Ovary (tissue), 9 donors: Measurements from ENCODE around the gene COL23A1. TPM values are rescaled to one million over a fixed set of nuclear protein-coding genes. Genes with fewer than 3 reads are reported as not detected.

Experiments used
- DNase-seq, 5 donors: peaks; one replicate each; pipeline ENCODE4 v3.0.0-alpha.2; 2019 to 2020
- H3K27ac ChIP-seq, 2 donors: fragments of 200-600 bp; one replicate each; pipeline versions ENCODE4 v1.5.1 to v1.8.0; 2019 to 2022
- H3K27me3 ChIP-seq: fragments of 200-600 bp; one replicate; pipeline ENCODE4 v1.8.0; 2022
- H3K36me3 ChIP-seq: fragments of 200-600 bp; sonication (generic); one replicate; pipeline ENCODE4 v1.5.1; 2019
- H3K4me1 ChIP-seq: one replicate; pipeline ENCODE4 v1.8.1; 2013; ENCODE audit warnings: mild to moderate bottlenecking, moderate library complexity; ENCODE audit not compliant: insufficient read depth
- H3K4me3 ChIP-seq: fragments of 200-600 bp; sonication (generic); one replicate; pipeline ENCODE4 v1.5.1; 2017
- H3K9me3 ChIP-seq, 2 donors: fragments of 200-600 bp in 1 of 2; sonication (generic) in 1 of 2; one replicate each; pipeline versions ENCODE4 v1.5.1 to v1.8.1; 2013 to 2019; ENCODE audit warnings: mild to moderate bottlenecking in 1 of 2, moderate library complexity in 1 of 2
- EP300 ChIP-seq: sonication (generic); formaldehyde crosslinking; IDR thresholded peaks from one replicate; pipeline ENCODE4 v1.6.1; 2017; ENCODE audit warnings: antibody characterized with exemption
- POLR2A ChIP-seq: fragments of 450-650 bp; IDR thresholded peaks from one replicate; pipeline ENCODE4 v1.6.1; 2017; ENCODE audit warnings: antibody characterized with exemption, mild to moderate bottlenecking, moderate library complexity
- WGBS, 3 donors: extraction: QIAGEN DNeasy Blood & Tissue Kit in 1 of 3; methylation state at CpG; one replicate each; pipeline versions ENCODE4 v1.1.5 to v1.1.7; 2013 to 2017; 5-methylcytosine and 5-hydroxymethylcytosine counted together
- intact Hi-C, 4 donors: fragments of 100-400 bp; cut with DNase I; formaldehyde crosslinking; loops; one replicate each; pipeline versions ENCODE4 v1.11.0 to v1.15.1; 2022 to 2023
- polyA plus RNA-seq, 2 donors: library from polyadenylated mRNA; stranded (reverse); fragments of 200-250 nt in 1 of 2; fragments of 350-450 nt in 1 of 2; fragmentation: Illumina TruSeq in 1 of 2; extraction: RNeasy Lipid Tissue Mini Kit (QIAGEN cat#74804) in 1 of 2; gene quantifications; one replicate each; pipeline ENCODE4 v1.2.3, GENCODE V29; 2013 to 2014
- total RNA-seq, 7 donors: library from RNA; depleted of rRNA in 2 of 7; stranded (reverse); fragments of >200 nt in 2 of 7; fragmentation: NEBNext Ultra II Directional in 3 of 7; extraction: Animal tissue kit (Norgen Biotek cat#: 25700) in 3 of 7; gene quantifications; one replicate each; pipeline versions ENCODE4 v1.1.0 to v1.2.4, GENCODE V29; 2016 to 2023
- TF ChIP-seq, protein P1 (sequence below), 3 donors: fragments of 450-650 bp in 2 of 3; fragments of 200-600 bp in 1 of 3; IDR thresholded peaks; one replicate each; pipeline versions ENCODE4 v1.5.1 to v1.8.0; 2016 to 2022; ENCODE audit warnings: antibody characterized with exemption in 3 of 3, mild to moderate bottlenecking in 1 of 3
- donor health status: DM: no; HTN: no; CAD: no; lungs with moderate emphysema.
- donor health status: DM: no; HTN: no; CAD: no.
- donor health status: Bipolar disorder and iron deficiency.
- donor health status: DM: yes; HTN: yes; CAD: no.
- donor health status: DM: no; HTN: no; CAD: no.
- donor health status: DM: yes; HTN: yes; CAD: no.

COL23A1 gene
- total and polyA plus RNA-seq, 9 donors = 0.13 to 0.92 (median 0.39) TPM; not detected in 1

DNA sequence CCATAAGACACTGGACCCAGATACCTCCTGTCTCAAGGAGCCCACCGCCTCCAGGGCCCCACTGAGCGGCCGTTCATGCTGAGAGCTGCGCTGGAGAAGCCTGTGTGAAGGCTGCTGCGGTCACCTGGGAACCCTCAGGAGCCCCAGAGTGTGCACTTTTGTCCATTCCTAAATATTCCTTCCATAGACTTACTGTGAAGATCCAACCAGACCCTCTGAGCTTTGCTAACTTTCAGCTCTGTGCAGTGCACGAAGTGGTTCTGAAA is 119.5 kb downstream of the COL23A1 start:
- Histone ChIP-seq H3K27me3 (no peaks in the 10 kb centered on the region), H3K4me1 (peaks cover 6% of the 10 kb centered on the region), H3K4me3 (no peak overlapping the region), H3K27ac (no peak overlapping the region), H3K36me3 (no peaks in the 10 kb centered on the region), H3K9me3 (no peaks in the 10 kb centered on the region)
- no peak for TF ChIP-seq EP300
- TF ChIP-seq POLR2A = no peak
- TF ChIP-seq, protein P1, sequence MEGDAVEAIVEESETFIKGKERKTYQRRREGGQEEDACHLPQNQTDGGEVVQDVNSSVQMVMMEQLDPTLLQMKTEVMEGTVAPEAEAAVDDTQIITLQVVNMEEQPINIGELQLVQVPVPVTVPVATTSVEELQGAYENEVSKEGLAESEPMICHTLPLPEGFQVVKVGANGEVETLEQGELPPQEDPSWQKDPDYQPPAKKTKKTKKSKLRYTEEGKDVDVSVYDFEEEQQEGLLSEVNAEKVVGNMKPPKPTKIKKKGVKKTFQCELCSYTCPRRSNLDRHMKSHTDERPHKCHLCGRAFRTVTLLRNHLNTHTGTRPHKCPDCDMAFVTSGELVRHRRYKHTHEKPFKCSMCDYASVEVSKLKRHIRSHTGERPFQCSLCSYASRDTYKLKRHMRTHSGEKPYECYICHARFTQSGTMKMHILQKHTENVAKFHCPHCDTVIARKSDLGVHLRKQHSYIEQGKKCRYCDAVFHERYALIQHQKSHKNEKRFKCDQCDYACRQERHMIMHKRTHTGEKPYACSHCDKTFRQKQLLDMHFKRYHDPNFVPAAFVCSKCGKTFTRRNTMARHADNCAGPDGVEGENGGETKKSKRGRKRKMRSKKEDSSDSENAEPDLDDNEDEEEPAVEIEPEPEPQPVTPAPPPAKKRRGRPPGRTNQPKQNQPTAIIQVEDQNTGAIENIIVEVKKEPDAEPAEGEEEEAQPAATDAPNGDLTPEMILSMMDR (IDR thresholded peaks at IDR 0.05) = no peak
- intact Hi-C loops = loop anchor here in 1 of 4 donors (5.0 kb wide), 1 partner anchor 357 kb away; no protein-coding TSS in a partner anchor
- DNase-seq = no peak
- WGBS, 3 donors = 82 to 95% (median 93%) methylated on average over 6 of the region's 6 CpGs

DNA sequence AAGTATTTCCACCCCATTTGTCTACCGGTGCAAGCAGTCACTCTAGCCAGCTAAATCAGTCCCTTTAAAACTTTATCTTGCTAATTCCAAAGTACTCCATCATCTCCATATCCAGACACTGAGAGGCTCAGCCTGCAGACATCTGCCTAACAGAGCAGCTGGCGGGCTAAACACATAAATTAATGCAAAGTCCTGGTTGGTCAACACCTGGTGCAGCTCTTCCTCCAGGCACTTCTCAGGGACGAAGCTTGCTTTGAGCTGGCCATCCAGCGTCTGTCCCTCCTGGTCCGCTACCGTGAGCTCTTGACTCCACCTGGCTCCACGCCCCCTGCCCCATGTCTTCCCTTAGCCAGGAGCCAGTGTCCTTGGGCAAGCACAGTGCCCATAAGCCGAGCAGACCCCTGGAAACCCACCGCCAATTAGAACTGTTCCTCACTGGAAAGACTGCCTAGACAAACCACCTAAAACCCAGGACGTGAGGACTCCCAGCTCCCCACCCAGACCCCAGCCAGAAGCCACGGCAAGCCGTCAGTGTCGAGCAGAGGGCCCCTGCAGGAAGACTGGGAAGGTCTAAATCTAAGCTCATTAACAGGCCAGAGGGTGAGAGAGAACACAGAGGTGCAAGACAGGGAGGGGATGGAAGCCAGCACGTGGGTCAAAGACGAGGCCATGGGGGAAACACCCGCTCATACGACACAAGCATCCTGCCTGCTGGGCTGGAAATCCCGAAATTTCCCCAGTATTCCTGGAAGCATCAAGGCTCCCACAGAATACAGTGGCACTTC is 120.0 kb downstream of the COL23A1 start:
- no peak for TF ChIP-seq POLR2A
- TF ChIP-seq EP300 = no peak
- TF ChIP-seq, protein P1 (IDR thresholded peaks at IDR 0.05) = no peak
- Histone ChIP-seq H3K9me3 (no peaks in the 10 kb centered on the region), H3K36me3 (no peaks in the 10 kb centered on the region), H3K27ac (no peak overlapping the region), H3K4me3 (no peak overlapping the region), H3K4me1 (peaks cover 6% of the 10 kb centered on the region), H3K27me3 (no peaks in the 10 kb centered on the region)
- intact Hi-C loops = loop anchor here in 1 of 4 donors (5.0 kb wide), 1 partner anchor 357 kb away; no protein-coding TSS in a partner anchor
- DNase-seq = no peak
- 77 to 78% (median 78%) methylated on average over 16 to 18 of the region's 18 CpGs for WGBS, 3 donors

DNA sequence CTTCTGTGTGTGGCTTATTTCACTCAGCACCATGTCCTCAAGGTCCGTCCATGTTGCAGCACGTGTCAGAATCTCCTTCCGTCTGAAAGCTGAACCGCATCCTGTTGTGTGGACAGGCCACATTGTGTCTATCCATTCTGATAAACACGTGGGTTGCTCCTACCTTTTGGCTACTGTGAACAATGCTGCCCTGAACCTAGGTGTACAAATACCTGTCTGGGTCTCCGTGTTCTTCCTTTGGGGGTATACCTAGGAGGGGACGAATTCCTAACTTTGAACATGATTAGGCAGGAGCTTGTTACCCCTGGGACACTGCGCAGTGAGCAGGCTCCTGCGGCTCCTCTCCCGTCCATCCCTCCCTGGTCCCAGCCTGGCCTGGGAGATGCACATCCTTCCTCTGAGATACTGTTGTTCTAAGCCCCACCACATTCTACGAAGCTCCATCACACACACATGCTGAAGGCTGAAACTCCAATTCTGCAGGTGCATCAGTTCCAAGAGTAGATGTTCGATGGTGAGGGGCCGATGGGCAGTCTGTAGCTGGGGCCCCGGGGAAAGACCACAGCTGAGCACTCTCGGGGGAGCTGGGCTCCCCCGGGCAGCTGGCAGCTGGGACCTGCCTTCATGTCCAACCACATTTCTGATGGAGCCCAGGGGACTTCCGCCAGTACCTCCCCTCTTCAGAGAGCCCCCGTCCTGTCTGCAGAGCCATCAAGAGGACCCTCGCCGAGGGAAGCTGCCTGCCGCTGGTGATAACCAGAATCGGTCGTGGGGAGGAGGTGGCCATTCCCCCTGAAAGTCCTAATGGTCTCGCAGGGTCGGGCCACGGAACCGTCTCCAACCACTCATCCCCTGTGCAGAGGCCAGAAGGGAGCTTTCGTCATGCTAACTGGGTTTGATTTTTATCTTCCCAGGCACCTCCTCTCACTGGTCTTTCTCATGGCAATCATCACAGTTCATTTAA is 120.9 kb downstream of the COL23A1 start:
- Histone ChIP-seq H3K27ac (no peak overlapping the region), H3K4me3 (no peak overlapping the region), H3K4me1 (peaks cover 6% of the 10 kb centered on the region), H3K27me3 (no peaks in the 10 kb centered on the region), H3K9me3 (no peaks in the 10 kb centered on the region), H3K36me3 (no peaks in the 10 kb centered on the region)
- intact Hi-C loops = no loop called here
- WGBS, 3 donors = 86 to 89% (median 88%) methylated on average over 28 of the region's 28 CpGs
- no peak for TF ChIP-seq EP300
- no peak for TF ChIP-seq POLR2A
- TF ChIP-seq, protein P1 (IDR thresholded peaks at IDR 0.05) = no peak
- no peak for DNase-seq

DNA sequence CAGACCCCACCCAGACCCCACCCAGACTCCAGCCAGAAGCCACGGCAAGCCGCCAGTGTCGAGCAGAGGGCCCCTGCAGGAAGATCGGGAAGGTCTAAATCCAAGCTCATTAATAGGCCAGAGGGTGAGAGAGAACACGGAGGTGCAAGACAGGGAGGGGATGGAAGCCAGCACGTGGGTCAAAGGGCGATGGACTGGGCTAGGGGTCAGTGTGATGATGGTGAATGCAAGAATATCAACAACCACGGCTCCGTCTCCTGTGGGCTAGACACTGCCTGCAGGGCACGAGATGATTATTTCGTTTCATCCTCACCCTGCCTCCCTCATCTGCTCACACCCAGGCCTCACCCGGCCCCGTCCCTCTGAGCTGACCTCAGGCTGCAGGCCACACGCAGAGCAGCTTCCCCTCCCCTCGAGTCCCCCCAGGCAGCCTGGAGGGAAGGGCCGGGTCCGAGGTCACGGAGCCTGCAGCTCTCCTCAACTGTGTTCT is 122.0 kb downstream of the COL23A1 start:
- WGBS, 3 donors = 56 to 61% (median 58%) methylated on average over 18 of the region's 18 CpGs
- intact Hi-C loops = no loop called here
- H3K36me3 ChIP-seq = no peaks in the 10 kb centered on the region
- H3K27ac ChIP-seq = no peak overlapping the region
- H3K4me1 ChIP-seq = peaks cover 6% of the 10 kb centered on the region
- H3K9me3 ChIP-seq = no peaks in the 10 kb centered on the region
- no peaks in the 10 kb centered on the region for H3K27me3 ChIP-seq
- no peak for DNase-seq
- H3K4me3 ChIP-seq = no peak overlapping the region
- TF ChIP-seq POLR2A (no peak), EP300 (no peak)
- TF ChIP-seq, protein P1 (IDR thresholded peaks at IDR 0.05) = no peak
